ENCODE results near the gene GOSR2.
"Not testable (repeated sequence)": the region's sequence is repeated elsewhere in the genome, so short reads cannot be mapped to it uniquely, and the experiment has no call there.

GOSR2 gene

GRCh38 chr17:46949291-46950174 lies 26.6 kb downstream of the GOSR2 start:
- H3K4me3 ChIP-seq (ENCODE audit: low read depth, low read length) = no peak overlapping the region
- TF ChIP-seq CTCF (IDR thresholded peaks at IDR 0.05; ENCODE audit: borderline replicate concordance, insufficient read depth, low read depth, low read length) = no peak

DNA sequence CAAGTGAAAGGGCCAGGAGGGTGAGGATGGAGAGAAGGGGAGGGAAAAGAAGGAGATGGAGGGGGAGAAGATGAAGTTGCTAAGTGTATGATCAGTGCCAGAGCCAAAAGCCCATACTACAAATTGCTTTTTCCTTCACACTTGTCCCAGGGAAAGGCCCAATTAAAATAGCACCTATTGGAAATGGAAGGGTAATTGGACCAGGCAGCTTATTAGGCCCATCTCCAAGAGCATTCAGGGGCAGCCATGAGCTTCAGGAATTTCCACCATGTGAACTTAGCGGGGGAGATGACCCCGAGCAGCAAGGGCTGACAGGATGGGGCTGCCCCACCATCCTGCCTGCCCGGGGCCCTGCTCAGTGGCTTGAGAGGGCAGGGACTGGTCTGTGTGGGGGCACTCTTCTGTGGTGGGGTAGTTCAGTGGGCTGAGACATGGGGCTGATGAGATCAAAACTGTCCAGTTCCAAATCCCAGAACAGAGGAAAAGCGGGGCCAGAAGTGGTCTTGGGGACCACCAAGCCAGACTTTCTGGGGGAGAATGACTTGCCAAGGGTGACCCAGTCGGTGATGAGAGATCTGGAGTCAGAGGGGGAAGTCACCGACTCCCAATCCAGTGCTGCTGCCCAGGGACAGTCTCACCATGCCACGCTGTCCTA lies 27.5 kb downstream of the GOSR2 start:
- no peak overlapping the region for H3K4me3 ChIP-seq (ENCODE audit: low read depth, low read length)

GRCh38 chr17:46950997-46951621 lies 28.1 kb downstream of the GOSR2 start:
- H3K4me3 ChIP-seq (ENCODE audit: low read depth, low read length) = no peak overlapping the region
- TF ChIP-seq CTCF (IDR thresholded peaks at IDR 0.05; ENCODE audit: borderline replicate concordance, insufficient read depth, low read depth, low read length) = no peak

More for the DNA sequence above, 27.5 kb downstream of the GOSR2 start:
- no peak for TF ChIP-seq CTCF (IDR thresholded peaks at IDR 0.05; ENCODE audit: borderline replicate concordance, insufficient read depth, low read depth, low read length)

DNA sequence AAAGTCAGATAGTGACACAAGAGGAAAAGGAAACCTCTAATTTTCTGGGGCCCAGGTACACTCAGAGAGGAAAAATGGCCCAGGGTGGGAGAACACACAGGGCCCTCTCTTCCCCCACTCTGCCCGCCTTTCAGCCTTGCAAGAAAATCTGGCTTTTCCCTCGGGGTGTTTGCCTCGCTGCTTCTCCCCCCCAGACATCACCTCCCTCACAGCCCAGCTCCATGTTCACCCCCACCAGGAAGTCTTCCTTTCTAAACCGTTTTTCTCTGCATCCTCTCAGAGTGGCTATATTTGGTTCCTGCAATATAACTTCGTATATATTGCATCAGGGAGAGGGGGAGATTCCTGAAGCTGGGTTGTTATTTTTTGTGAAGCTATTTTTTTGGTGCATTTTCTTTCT lies 28.7 kb downstream of the GOSR2 start:
- TF ChIP-seq CTCF (IDR thresholded peaks at IDR 0.05; ENCODE audit: borderline replicate concordance, insufficient read depth, low read depth, low read length) = no peak
- H3K4me3 ChIP-seq (ENCODE audit: low read depth, low read length) = no peak overlapping the region

DNA sequence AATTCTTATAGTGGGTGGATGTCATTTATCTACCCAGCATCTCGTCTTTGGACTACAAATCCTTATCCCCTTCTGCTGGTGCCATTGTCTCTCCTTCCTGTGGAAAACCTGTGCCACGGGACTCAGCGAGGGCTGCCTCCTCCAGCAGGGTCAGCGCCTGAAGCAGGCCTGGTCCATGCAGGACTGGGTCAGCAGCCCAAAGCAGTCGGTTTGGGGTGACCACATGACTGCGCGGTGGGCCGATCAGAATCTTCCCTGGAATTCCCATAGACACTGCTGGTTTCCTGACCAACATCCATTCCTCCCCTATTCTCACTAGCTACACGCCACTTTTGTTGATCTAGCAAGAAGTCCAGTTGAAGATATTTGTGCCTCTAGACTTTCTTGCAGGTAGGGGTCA lies 29.2 kb downstream of the GOSR2 start:
- no peak for TF ChIP-seq CTCF (IDR thresholded peaks at IDR 0.05; ENCODE audit: borderline replicate concordance, insufficient read depth, low read depth, low read length)
- H3K4me3 ChIP-seq (ENCODE audit: low read depth, low read length) = no peak overlapping the region

DNA sequence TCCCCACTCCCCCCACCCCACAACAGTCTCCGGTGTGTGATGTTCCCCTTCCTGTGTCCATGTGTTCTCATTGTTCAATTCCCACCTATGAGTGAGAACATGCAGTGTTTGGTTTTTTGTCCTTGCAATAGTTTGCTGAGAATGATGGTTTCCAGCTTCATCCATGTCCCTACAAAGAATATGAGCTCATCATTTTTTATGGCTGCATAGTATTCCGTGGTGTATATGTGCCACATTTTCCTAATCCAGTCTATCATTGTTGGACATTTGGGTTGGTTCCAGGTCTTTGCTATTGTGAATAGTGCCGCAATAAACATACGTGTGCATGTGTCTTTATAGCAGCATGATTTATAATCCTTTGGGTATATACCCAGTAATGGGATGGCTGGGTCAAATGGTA lies 30.2 kb downstream of the GOSR2 start:
- H3K4me3 ChIP-seq (ENCODE audit: low read depth, low read length) = not testable (repeated sequence)

DNA sequence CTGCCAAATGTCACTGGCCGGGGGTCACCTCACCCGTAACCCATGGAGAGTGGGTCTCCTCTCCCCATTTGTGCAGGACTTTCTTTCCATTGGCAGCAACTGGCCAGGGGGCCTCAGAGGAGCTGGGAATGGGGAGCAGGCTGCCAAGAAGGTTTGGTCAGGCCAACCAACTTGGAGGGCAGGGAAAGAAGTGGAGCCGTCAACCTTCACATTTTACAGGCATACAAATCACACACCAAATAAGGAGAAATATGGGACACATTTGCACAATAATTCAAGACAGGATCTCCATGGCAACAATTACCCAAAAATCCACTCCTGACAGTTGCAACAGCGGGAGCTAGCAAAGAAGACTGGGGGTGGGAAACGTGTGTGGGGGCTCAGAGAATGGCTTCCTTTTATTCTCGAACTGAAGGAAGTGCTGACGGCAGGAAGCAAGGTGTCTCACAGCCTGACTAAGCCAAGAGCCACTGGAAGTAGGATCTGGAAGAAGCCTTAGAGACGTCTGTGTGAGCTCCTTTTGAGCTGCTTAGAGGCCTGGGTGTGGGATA lies 35.2 kb downstream of the GOSR2 start:
- H3K4me3 ChIP-seq (ENCODE audit: low read depth, low read length) = no peak overlapping the region
- TF ChIP-seq CTCF (IDR thresholded peaks at IDR 0.05; ENCODE audit: borderline replicate concordance, insufficient read depth, low read depth, low read length) = no peak

All from GM12875 (cell line).